HepG2 (cell line): ENCODE results near the gene KCNH1. TPM values are rescaled to one million over a fixed set of nuclear protein-coding genes. Genes with fewer than 3 reads are reported as not detected.
A peak's percentile ranks its signal among the peaks of the same experiment; 100 is the strongest.

Experiments used
- ATAC-seq: fragments of 200-7000 bp; cut with Tn5 transposase; 3 replicates; pipeline ENCODE4 v1.9.1; 2020; ENCODE audit warnings: mild to moderate bottlenecking, moderate library complexity
- BruUV-seq: library from RNA; stranded (reverse); fragments of 400-500 nt; replicated peaks from 2 replicates; lab custom pipeline; 2021; lab: Mats Ljungman, UMichigan
- CTCF ChIA-PET: fragments of 300-600 bp; formaldehyde crosslinking; extraction: SDS; loops from one replicate; lab custom pipeline; 2021; ENCODE audit warnings: low total read pairs, inconsistent platforms, low intra/inter-chr PET ratio; lab: Yijun Ruan, JAX
- POLR2A ChIA-PET: fragments of 350-600 bp; sonication (Branson Sonifier 250); formaldehyde crosslinking; loops from one replicate; lab custom pipeline; 2020; ENCODE audit warnings: antibody characterized with exemption, inconsistent platforms; lab: Yijun Ruan, JAX
- DNase-seq: peaks from one replicate; pipeline ENCODE4 v3.0.0-alpha.2; 2015; ENCODE audit warnings: low spot score
- FAIRE-seq: peaks from 3 replicates; lab custom pipeline; 2011; peaks lifted over from hg19 to GRCh38; lab: Jason Lieb, UNC
- H2AFZ ChIP-seq: one replicate; pipeline ENCODE4 v1.6.1; 2011; ENCODE audit warnings: low read length, inconsistent platforms
- H3K27ac ChIP-seq: fragments of 300-600 bp; 3 replicates; pipeline ENCODE4 v1.8.0; 2011; ENCODE audit warnings: mixed run types, mild to moderate bottlenecking, mixed read lengths, low read length, inconsistent platforms; ENCODE audit not compliant: insufficient read depth; ENCODE audit errors: extremely low read length
- H3K27me3 ChIP-seq, 2 experiments: fragments of 200-600 bp in 1 of 2; 2 replicates in 1 of 2; 3 replicates in 1 of 2; pipeline versions ENCODE4 v1.6.0 to v1.8.0; 2011; ENCODE audit warnings: low read length in 2 of 2, mild to moderate bottlenecking in 2 of 2, moderate library complexity in 2 of 2, inconsistent platforms in 1 of 2; ENCODE audit not compliant: insufficient read depth in 2 of 2, control insufficient read depth in 1 of 2
- H3K36me3 ChIP-seq, 2 experiments: fragments of 200-600 bp in 1 of 2; replicated peaks in 1 of 2; 2 replicates in 1 of 2; 3 replicates in 1 of 2; pipeline versions ENCODE4 v1.5.1 to v1.8.0; 2011; ENCODE audit warnings: low read length in 2 of 2, inconsistent platforms in 1 of 2; ENCODE audit not compliant: insufficient read depth in 2 of 2, control insufficient read depth in 1 of 2
- H3K4me1 ChIP-seq: 2 replicates; pipeline ENCODE4 v1.5.1; 2012; ENCODE audit warnings: low read length, inconsistent platforms; ENCODE audit not compliant: insufficient read depth
- H3K4me2 ChIP-seq: 2 replicates; pipeline ENCODE4 v1.6.0; 2011; ENCODE audit warnings: low read depth, low read length, inconsistent platforms
- H3K4me3 ChIP-seq, 3 experiments: fragments of 200-600 bp in 1 of 3; sonication (generic), shearing (Covaris generic) in 1 of 3; replicated peaks in 1 of 3; 2 replicates each; pipeline ENCODE4 v1.5.1; 2011 to 2016; ENCODE audit warnings: low read length in 3 of 3, inconsistent platforms in 2 of 3, low read depth in 2 of 3, mild to moderate bottlenecking in 2 of 3, control low read depth in 1 of 3, mixed read lengths in 1 of 3; ENCODE audit not compliant: insufficient read depth in 1 of 3
- H3K79me2 ChIP-seq: one replicate; pipeline ENCODE4 v1.6.1; 2011; ENCODE audit warnings: low read length, inconsistent platforms; ENCODE audit not compliant: insufficient read depth
- H3K9ac ChIP-seq: 2 replicates; pipeline ENCODE4 v1.6.0; 2011; ENCODE audit warnings: mild to moderate bottlenecking, low read depth, low read length, inconsistent platforms; ENCODE audit not compliant: insufficient read depth
- H3K9me3 ChIP-seq: 2 replicates; pipeline ENCODE4 v1.5.1; 2012; ENCODE audit warnings: mild to moderate bottlenecking, low read length
- H4K20me1 ChIP-seq: 2 replicates; pipeline ENCODE4 v1.6.0; 2011; ENCODE audit warnings: inconsistent platforms, mild to moderate bottlenecking, low read length, moderate library complexity; ENCODE audit not compliant: insufficient read depth
- CENPX ChIP-seq: sonication (generic); formaldehyde crosslinking; IDR thresholded peaks from 2 replicates; pipeline ENCODE4 v1.9.0; 2021; ENCODE audit warnings: mild to moderate bottlenecking, missing genetic modification reagents, moderate library complexity
- FOXA1 ChIP-seq, 2 experiments: fragments of 450-650 bp in 1 of 2; sonication (generic) in 1 of 2; formaldehyde crosslinking in 1 of 2; IDR thresholded peaks; 2 replicates each; pipeline versions ENCODE4 v1.4.0 to v1.6.1; 2016 to 2020; ENCODE audit warnings: missing genetic modification reagents in 1 of 2
- LCORL ChIP-seq, 2 experiments: fragments of 450-650 bp in 1 of 2; sonication (generic) in 1 of 2; formaldehyde crosslinking in 1 of 2; IDR thresholded peaks; 2 replicates each; pipeline versions ENCODE4 v1.5.0 to v1.6.1; 2017 to 2020; ENCODE audit warnings: antibody characterized with exemption in 1 of 2, missing genetic modification reagents in 1 of 2
- PAF1 ChIP-seq: IDR thresholded peaks from 2 replicates; pipeline ENCODE4 v1.6.1; 2016; ENCODE audit warnings: missing genetic modification reagents, missing compliant biosample characterization
- PAXIP1 ChIP-seq: sonication (generic); formaldehyde crosslinking; conservative IDR thresholded peaks from 2 replicates; pipeline ENCODE4 v1.4.0; 2020; ENCODE audit warnings: mild to moderate bottlenecking, missing genetic modification reagents, moderate library complexity
- SOX13 ChIP-seq, 3 experiments: fragments of 450-650 bp in 1 of 3; sonication (generic) in 1 of 3; formaldehyde crosslinking in 1 of 3; IDR thresholded peaks in 2 of 3; conservative IDR thresholded peaks in 1 of 3; 2 replicates each; pipeline versions ENCODE4 v1.5.0 to v1.6.1; 2016 to 2020; ENCODE audit warnings: antibody characterized with exemption in 1 of 3, mild to moderate bottlenecking in 1 of 3, missing compliant biosample characterization in 1 of 3, missing genetic modification reagents in 1 of 3, moderate library complexity in 1 of 3
- SOX5 ChIP-seq: IDR thresholded peaks from 2 replicates; pipeline ENCODE4 v1.6.1; 2016; ENCODE audit warnings: borderline replicate concordance
- TARDBP ChIP-seq: sonication (generic); formaldehyde crosslinking; IDR thresholded peaks from 2 replicates; pipeline ENCODE4 v1.8.0; 2022; ENCODE audit warnings: mild to moderate bottlenecking, missing genetic modification reagents
- TBP ChIP-seq: sonication (generic); formaldehyde crosslinking; IDR thresholded peaks from 2 replicates; pipeline ENCODE4 v1.5.0; 2020; ENCODE audit warnings: missing genetic modification reagents
- TCF7 ChIP-seq: sonication (generic); IDR thresholded peaks from 2 replicates; pipeline ENCODE4 v1.6.1; 2016; ENCODE audit warnings: antibody characterized with exemption, low read depth
- ZBTB2 ChIP-seq: sonication (generic); formaldehyde crosslinking; IDR thresholded peaks from 2 replicates; pipeline ENCODE4 v1.8.0; 2022; ENCODE audit warnings: low read depth, missing genetic modification reagents
- ZEB1 ChIP-seq: IDR thresholded peaks from 2 replicates; pipeline ENCODE4 v1.6.1; 2012; ENCODE audit warnings: mild to moderate bottlenecking, low read depth, inconsistent platforms; ENCODE audit not compliant: insufficient replicate concordance
- ZNF446 ChIP-seq: sonication (generic); formaldehyde crosslinking; IDR thresholded peaks from 2 replicates; pipeline ENCODE4 v1.5.0; 2020; ENCODE audit warnings: mild to moderate bottlenecking, missing genetic modification reagents
- ZNF850 ChIP-seq: sonication (generic); formaldehyde crosslinking; conservative IDR thresholded peaks from 2 replicates; pipeline ENCODE4 v1.9.0; 2021; ENCODE audit warnings: mild to moderate bottlenecking, missing genetic modification reagents
- WGBS: methylation state at CpG from one replicate; pipeline ENCODE4 v1.1.6; 2017; ENCODE audit warnings: low lambda C conversion rate; 5-methylcytosine and 5-hydroxymethylcytosine counted together
- in situ Hi-C: cut with HindIII; loops from 2 replicates; pipeline ENCODE4 v1.10.0; 2017; ENCODE audit warnings: low pct_unique_long_range_greater_than_20kb; ENCODE audit not compliant: extremely low pct_ligation_motif_present
- intact Hi-C: fragments of 100-400 bp; cut with micrococcal nuclease; formaldehyde crosslinking; loops from one replicate; pipeline ENCODE4 v1.10.0; 2022; ENCODE audit not compliant: unreplicated experiment
- polyA plus RNA-seq, 8 experiments: library from polyadenylated mRNA; depleted of rRNA in 3 of 8; stranded (reverse) in 7 of 8; unstranded in 1 of 8; fragments of >200 nt; fragmentation: Illumina TruSeq in 4 of 8; extraction: Trizol in 4 of 8; gene quantifications; 2 replicates each; pipeline versions ENCODE4 v1.2.1 to v1.2.3, GENCODE V29; 2011 to 2016; ENCODE audit warnings: low read depth in 4 of 8, missing spikeins in 1 of 8, mixed read lengths in 1 of 8; ENCODE audit not compliant: insufficient read depth in 1 of 8
- total RNA-seq, 5 experiments: library from RNA; depleted of rRNA; stranded (reverse); fragments of >200 nt; fragmentation: Illumina TruSeq; extraction: Trizol; gene quantifications; 2 replicates each; pipeline ENCODE4 v1.2.3, GENCODE V29; 2016; ENCODE audit warnings: low read depth in 1 of 5
- TF ChIP-seq, protein P1 (sequence below): sonication (generic); IDR thresholded peaks from 2 replicates; pipeline ENCODE4 v1.6.1; 2016; ENCODE audit warnings: low read depth, borderline replicate concordance

KCNH1 gene
- total and polyA plus RNA-seq, 2 of the 13 experiments (the other 11 are each of a cell fraction or from before 2014, with no cell fraction given), result not detected

GRCh38 chr1:210646258-210646616, 487.7 kb downstream of the KCNH1 start (continued):
- 0 out of 2 replicates have a peak, but pooled peaks have one; percentile 3 for TF ChIP-seq PAXIP1
- TF ChIP-seq TBP (CRISPR knock-in tag), result no peak

DNA sequence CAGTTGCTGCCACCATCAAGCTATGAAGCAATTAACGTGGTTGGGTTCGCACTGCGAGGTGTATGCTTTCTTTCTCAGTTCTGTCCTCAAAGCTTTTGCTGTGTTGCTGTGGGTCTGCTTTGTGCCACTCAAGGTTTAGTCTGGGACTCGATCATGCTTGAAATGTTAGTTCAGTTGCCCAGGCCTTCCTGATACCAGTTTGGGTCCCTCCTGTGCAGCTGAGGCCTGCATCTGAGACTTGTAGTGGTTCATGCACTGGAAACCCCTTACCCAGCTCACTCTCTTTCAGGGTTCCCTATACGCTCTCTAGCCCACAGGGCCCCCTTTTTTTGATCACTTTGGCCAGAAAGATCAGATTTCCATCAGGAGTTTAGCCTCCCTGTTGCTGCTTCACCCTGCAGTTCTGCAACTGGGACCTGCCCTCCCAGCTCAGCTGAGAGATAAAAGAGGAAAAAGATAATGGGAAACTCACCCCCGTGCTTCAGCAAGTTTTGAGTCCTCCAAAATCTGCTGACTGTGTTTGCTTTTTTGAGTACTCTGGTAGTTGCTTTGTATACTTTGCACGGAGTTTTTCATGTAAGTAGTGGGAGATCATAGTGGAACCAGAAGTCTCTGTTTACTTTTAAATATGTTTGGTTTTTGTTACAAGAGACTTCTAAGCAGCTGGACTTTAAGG, 488.2 kb downstream of the KCNH1 start:
- no peaks in the 10 kb centered on the region for H3K79me2 ChIP-seq
- TF ChIP-seq PAF1 (CRISPR knock-in tag), result no peak
- no peak for TF ChIP-seq ZNF850 (CRISPR knock-in tag)
- no peak for TF ChIP-seq ZNF446 (CRISPR knock-in tag)
- TF ChIP-seq ZBTB2 (CRISPR knock-in tag), result no peak
- no peak for TF ChIP-seq CENPX (CRISPR knock-in tag)
- no peak for TF ChIP-seq FOXA1 (IDR thresholded peaks at IDR 0.05)
- peak; percentile 27; the same call in 1 of the 2 replicates for TF ChIP-seq FOXA1 (CRISPR knock-in tag; IDR thresholded peaks at IDR 0.05)
- TF ChIP-seq SOX5, result peak; percentile 39; the same call in 1 of the 2 replicates
- no peak for TF ChIP-seq ZEB1
- TF ChIP-seq LCORL (IDR thresholded peaks at IDR 0.05), result no peak
- TF ChIP-seq LCORL (CRISPR knock-in tag; IDR thresholded peaks at IDR 0.05), result peak; percentile 41; the same call in 1 of the 2 replicates
- TF ChIP-seq, protein P1, sequence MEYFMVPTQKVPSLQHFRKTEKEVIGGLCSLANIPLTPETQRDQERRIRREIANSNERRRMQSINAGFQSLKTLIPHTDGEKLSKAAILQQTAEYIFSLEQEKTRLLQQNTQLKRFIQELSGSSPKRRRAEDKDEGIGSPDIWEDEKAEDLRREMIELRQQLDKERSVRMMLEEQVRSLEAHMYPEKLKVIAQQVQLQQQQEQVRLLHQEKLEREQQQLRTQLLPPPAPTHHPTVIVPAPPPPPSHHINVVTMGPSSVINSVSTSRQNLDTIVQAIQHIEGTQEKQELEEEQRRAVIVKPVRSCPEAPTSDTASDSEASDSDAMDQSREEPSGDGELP, result peak; percentile 65; the same call in 1 of the 2 replicates
- TF ChIP-seq TARDBP (CRISPR knock-in tag), result 0 out of 2 replicates have a peak, but pooled peaks have one; percentile 27
- TF ChIP-seq TCF7, result peak; percentile 65
- no peak for TF ChIP-seq SOX13 (IDR thresholded peaks at IDR 0.05)
- peak in 1 of 2 experiments; percentile 41; a peak in 1 of 4 replicates for TF ChIP-seq SOX13 (CRISPR knock-in tag; conservative IDR thresholded peaks at IDR 0.05 in 1 of 2, IDR thresholded peaks at IDR 0.05 in 1 of 2)

More for the DNA sequence above, 488.2 kb downstream of the KCNH1 start:
- no TSS peak for BruUV-seq
- Histone ChIP-seq H3K36me3 (no peaks in the 10 kb centered on the region), H3K9ac (no peak overlapping the region), H4K20me1 (no peaks in the 10 kb centered on the region), H2AFZ (no peak overlapping the region), H3K4me2 (peak overlapping the region; percentile 49), H3K4me3 (no peak overlapping the region), H3K9me3 (no peaks in the 10 kb centered on the region), H3K27me3 (no peaks in the 10 kb centered on the region), H3K27ac (peak overlapping the region; percentile 21), H3K4me1 (peaks cover 38% of the 10 kb centered on the region)
- WGBS, result 43% methylated on average over 7 of the region's 7 CpGs
- peak; percentile 42 for DNase-seq
- CTCF ChIA-PET, result no interaction called here
- in situ Hi-C loops, result no loop called here
- ATAC-seq, result peak; percentile 84
- POLR2A ChIA-PET, result no interaction called here
- FAIRE-seq, result no peak
- intact Hi-C loops, result no loop called here
